GM12801 (cell line): Measurements from ENCODE around the gene SCN2B.

Experiments used
- CTCF ChIP-seq: IDR thresholded peaks from one replicate; pipeline ENCODE4 v1.5.1; 2011; ENCODE audit warnings: control low read depth; ENCODE audit not compliant: insufficient read length; ENCODE audit errors: extremely low read depth

SCN2B gene

GRCh38 chr11:118148240-118148639, 28.2 kb downstream of the SCN2B start:
- TF ChIP-seq CTCF, result no peak

DNA sequence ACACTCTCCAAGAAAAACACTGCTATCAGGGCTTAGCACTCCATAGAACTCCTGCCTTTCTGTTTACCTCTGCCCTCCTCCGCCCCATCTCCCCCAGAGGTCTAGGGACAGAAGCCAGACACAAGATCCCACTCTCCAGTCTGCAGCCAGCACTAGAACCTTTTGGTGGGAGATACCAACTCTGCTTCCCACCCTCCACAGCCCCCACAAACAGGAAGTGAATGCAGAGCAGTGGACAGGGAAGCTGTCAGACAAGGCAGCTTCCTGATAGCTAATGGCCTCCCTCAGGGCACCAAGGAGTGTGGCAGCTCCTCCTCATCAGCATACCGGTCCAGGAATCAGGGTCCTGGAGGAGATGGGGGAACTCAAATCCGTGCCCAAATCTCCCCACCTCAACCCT, 28.9 kb downstream of the SCN2B start:
- TF ChIP-seq CTCF, result no peak

- TF ChIP-seq CTCF, result no peak
These were observed 29.9 kb downstream of the SCN2B start for GRCh38 chr11:118146554-118146953.

DNA sequence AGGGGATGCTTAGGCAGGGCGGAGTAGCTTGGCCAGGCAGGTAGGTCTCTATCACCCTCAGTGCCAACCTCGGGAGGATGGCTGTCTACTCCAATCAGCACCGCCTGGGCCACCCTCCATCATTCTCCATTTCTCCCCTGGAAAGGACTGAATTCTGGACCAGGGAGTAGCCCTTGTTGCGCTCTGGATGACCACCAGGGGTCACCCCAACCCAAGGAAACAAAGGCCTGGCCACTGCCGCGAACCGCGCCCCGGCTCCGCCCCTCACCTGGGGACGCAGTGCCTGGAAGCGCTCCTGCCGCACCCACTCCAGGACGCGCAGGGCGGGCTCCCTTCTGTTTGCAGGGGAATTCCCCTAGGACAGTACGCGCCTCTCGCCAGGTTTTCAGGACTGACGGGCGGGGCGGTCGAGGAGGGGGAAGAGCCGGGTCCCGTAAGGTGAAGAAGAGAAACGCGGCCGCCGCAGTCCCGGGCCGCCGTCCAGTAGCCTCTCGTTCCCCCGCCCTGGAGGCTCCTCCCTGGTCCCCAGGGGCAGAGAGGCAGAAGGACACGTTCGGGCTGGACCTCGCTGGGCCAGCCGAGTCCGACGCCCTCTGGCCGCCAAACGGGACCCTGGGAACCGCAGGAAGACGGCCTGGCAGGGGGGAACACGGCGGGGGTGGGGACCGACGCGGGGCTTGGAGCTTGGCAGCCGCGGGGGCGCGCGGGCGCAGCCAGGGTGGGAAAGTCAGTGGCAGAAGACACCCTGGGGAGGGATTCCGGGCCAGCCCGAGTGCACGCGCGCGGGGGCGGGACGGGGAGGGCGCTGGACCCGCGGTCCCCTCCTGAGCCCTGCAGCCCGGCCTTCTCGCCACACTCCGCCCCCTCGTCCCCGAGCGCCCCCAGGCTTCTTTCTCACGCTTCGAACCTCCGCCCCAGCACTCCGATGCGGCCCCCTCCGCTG, 30.9 kb downstream of the SCN2B start:
- no peak for TF ChIP-seq CTCF

GRCh38 chr11:118144301-118145268, 31.9 kb downstream of the SCN2B start:
- no peak for TF ChIP-seq CTCF

GRCh38 chr11:118143661-118144185, 32.7 kb downstream of the SCN2B start:
- TF ChIP-seq CTCF, result no peak

DNA sequence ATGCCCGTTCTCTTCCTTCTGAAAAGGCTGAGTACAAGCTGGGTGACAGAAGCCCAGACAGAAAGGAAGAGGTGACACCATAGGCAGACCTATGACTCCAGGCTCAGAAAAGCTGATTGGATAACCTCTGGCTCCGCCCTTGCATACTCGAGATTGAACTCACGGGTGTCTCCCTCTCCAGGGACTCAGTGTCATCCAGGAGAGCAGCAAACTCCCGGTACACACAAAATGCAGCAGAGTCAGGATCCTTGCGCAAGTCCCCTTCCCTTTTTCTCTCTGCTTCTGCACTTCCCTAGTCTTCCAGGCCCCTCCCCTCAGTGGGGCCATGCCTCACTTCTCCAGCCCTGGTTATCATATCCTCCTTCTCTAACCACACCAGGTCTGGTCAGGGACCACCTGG, 33.6 kb downstream of the SCN2B start:
- no peak for TF ChIP-seq CTCF
